SU-DHL-6 (cell line): Measurements from ENCODE around the gene ARRDC1.
"Not testable (repeated sequence)": the region's sequence is repeated elsewhere in the genome, so short reads cannot be mapped to it uniquely, and the experiment has no call there.

ENCODE experiments used
- H2AFZ ChIP-seq: fragments of 200-600 bp; sonication (generic); 2 replicates; pipeline ENCODE4 v1.6.1; 2014; ENCODE audit warnings: low read depth, mild to moderate bottlenecking, moderate library complexity, mixed read lengths, antibody characterized with exemption, low read length; ENCODE audit not compliant: severe bottlenecking
- H3F3A ChIP-seq: fragments of 200-600 bp; shearing (Covaris generic); 2 replicates; pipeline ENCODE4 v1.6.0; 2016; ENCODE audit warnings: antibody characterized with exemption, mild to moderate bottlenecking; ENCODE audit not compliant: insufficient read depth
- H3K27ac ChIP-seq: fragments of 200-600 bp; sonication (generic); 2 replicates; pipeline ENCODE4 v1.5.1; 2016; ENCODE audit warnings: low read depth, mild to moderate bottlenecking, low read length, moderate library complexity, mixed read lengths
- H3K27me3 ChIP-seq: fragments of 200-600 bp; sonication (generic), shearing (Covaris generic); 2 replicates; pipeline ENCODE4 v1.6.0; 2014; ENCODE audit warnings: mild to moderate bottlenecking, low read length
- H3K36me3 ChIP-seq: fragments of 200-600 bp; sonication (generic); 2 replicates; pipeline ENCODE4 v1.6.1; 2014; ENCODE audit warnings: mild to moderate bottlenecking, low read length, mixed read lengths
- H3K4me2 ChIP-seq: fragments of 300-600, 200-600 bp; shearing (Covaris generic), sonication (generic); 2 replicates; pipeline ENCODE4 v1.6.0; 2014; ENCODE audit warnings: low read length, low read depth, mild to moderate bottlenecking; ENCODE audit not compliant: poor library complexity, severe bottlenecking
- H3K4me3 ChIP-seq: fragments of 200-600 bp; sonication (generic); 2 replicates; pipeline ENCODE4 v1.5.1; 2014; ENCODE audit warnings: antibody characterized with exemption, low read length, mild to moderate bottlenecking, mixed read lengths; ENCODE audit not compliant: insufficient read depth, poor library complexity, severe bottlenecking
- H3K79me2 ChIP-seq: fragments of 200-600 bp; sonication (generic); 2 replicates; pipeline ENCODE4 v1.6.1; 2014; ENCODE audit warnings: mild to moderate bottlenecking, low read length, moderate library complexity; ENCODE audit not compliant: insufficient read depth
- H3K9ac ChIP-seq: fragments of 200-600 bp; sonication (generic); 2 replicates; pipeline ENCODE4 v1.7.0; 2014; ENCODE audit warnings: mild to moderate bottlenecking, low read length
- H3K9me2 ChIP-seq: fragments of 200-600 bp; sonication (generic); replicated peaks from 2 replicates; pipeline ENCODE4 v1.6.1; 2014; ENCODE audit warnings: low read length; ENCODE audit not compliant: insufficient read depth
- H3K9me3 ChIP-seq: fragments of 200-600 bp; sonication (generic); 2 replicates; pipeline ENCODE4 v1.6.1; 2014; ENCODE audit warnings: low read length, mixed read lengths; ENCODE audit not compliant: insufficient read depth
- H4K20me1 ChIP-seq: fragments of 200-600 bp; sonication (generic); 2 replicates; pipeline ENCODE4 v1.6.1; 2014; ENCODE audit warnings: low read depth, mild to moderate bottlenecking, antibody characterized with exemption, low read length, moderate library complexity, mixed read lengths
- CTCF ChIP-seq: fragments of 200-600 bp; sonication (generic); IDR thresholded peaks from one replicate; pipeline ENCODE4 v1.5.1; 2017; ENCODE audit warnings: antibody characterized with exemption, mild to moderate bottlenecking, low read length, moderate library complexity; ENCODE audit not compliant: insufficient read depth, poor library complexity, severe bottlenecking
- EZH2phosphoT487 ChIP-seq: fragments of 200-600 bp; sonication (generic), shearing (Covaris generic); conservative IDR thresholded peaks from 2 replicates; pipeline ENCODE4 v1.6.1; 2018; ENCODE audit warnings: mild to moderate bottlenecking, antibody characterized with exemption, low read length, moderate library complexity, mixed read lengths

ARRDC1 gene

GRCh38 chr9:137620581-137620980 lies 15.1 kb downstream of the ARRDC1 start:
- Histone ChIP-seq H3K9me2 (no peaks in the 10 kb centered on the region), H3K27ac (no peak overlapping the region), H3K4me3 (no peak overlapping the region), H3K9ac (no peak overlapping the region), H3K36me3 (no peaks in the 10 kb centered on the region), H2AFZ (no peak overlapping the region), H3K9me3 (no peaks in the 10 kb centered on the region), H3K27me3 (no peaks in the 10 kb centered on the region), H3F3A (peaks cover 8% of the 10 kb centered on the region; the same call in 1 of the 2 replicates), H4K20me1 (peaks cover 3% of the 10 kb centered on the region; the same call in 1 of the 2 replicates), H3K79me2 (peaks cover 72% of the 10 kb centered on the region), H3K4me2 (peak overlapping the region; percentile 69)
- TF ChIP-seq CTCF (no peak), EZH2phosphoT487 (no peak)

GRCh38 chr9:137621131-137621757 lies 15.8 kb downstream of the ARRDC1 start:
- Histone ChIP-seq H3K36me3 (no peaks in the 10 kb centered on the region), H3K4me3 (no peak overlapping the region), H3K27me3 (no peaks in the 10 kb centered on the region), H3F3A (peaks cover 9% of the 10 kb centered on the region; the same call in 1 of the 2 replicates), H3K4me2 (peak overlapping the region; percentile 69), H4K20me1 (peaks cover 3% of the 10 kb centered on the region; the same call in 1 of the 2 replicates), H3K79me2 (peaks cover 78% of the 10 kb centered on the region), H3K9me3 (no peaks in the 10 kb centered on the region), H3K9ac (no peak overlapping the region), H3K27ac (no peak overlapping the region), H3K9me2 (no peaks in the 10 kb centered on the region), H2AFZ (no peak overlapping the region)
- TF ChIP-seq CTCF, result peak; percentile 23
- TF ChIP-seq EZH2phosphoT487, result no peak

- not testable (repeated sequence) for H3K4me3 ChIP-seq, H3K27me3 ChIP-seq, H3K27ac ChIP-seq, H3K9me2 ChIP-seq, H4K20me1 ChIP-seq, H3K36me3 ChIP-seq, H2AFZ ChIP-seq, H3K9ac ChIP-seq, H3F3A ChIP-seq, H3K4me2 ChIP-seq, H3K9me3 ChIP-seq
- H3K79me2 ChIP-seq, result peaks cover 87% of the 10 kb centered on the region
Measured at GRCh38 chr9:137622211-137622610, 16.7 kb downstream of the ARRDC1 start.

- no peak overlapping the region for H3K4me3 ChIP-seq
- H3K79me2 ChIP-seq, result peaks cover 95% of the 10 kb centered on the region
- H3K9ac ChIP-seq, result no peak overlapping the region
- no peaks in the 10 kb centered on the region for H3K9me2 ChIP-seq
- H3K27ac ChIP-seq, result peak overlapping the region; percentile 23; the same call in 1 of the 2 replicates
- H4K20me1 ChIP-seq, result no peaks in the 10 kb centered on the region
- H3K36me3 ChIP-seq, result no peaks in the 10 kb centered on the region
- no peaks in the 10 kb centered on the region for H3K9me3 ChIP-seq
- H3F3A ChIP-seq, result 0 out of 2 replicates have a peak, but pooled peaks cover 3% of the 10 kb centered on the region
- H2AFZ ChIP-seq, result no peak overlapping the region
- peak overlapping the region; percentile 31 for H3K4me2 ChIP-seq
- no peaks in the 10 kb centered on the region for H3K27me3 ChIP-seq
- TF ChIP-seq CTCF (no peak), EZH2phosphoT487 (no peak)
Measured at GRCh38 chr9:137626464-137626863, 21.0 kb downstream of the ARRDC1 start.

GRCh38 chr9:137627406-137627805 lies 21.9 kb downstream of the ARRDC1 start:
- H4K20me1 ChIP-seq, result not testable (repeated sequence)
- H3K4me2 ChIP-seq, result peak overlapping the region; percentile 48

More at GRCh38 chr9:137627406-137627805, 21.9 kb downstream of the ARRDC1 start:
- H3K9me3 ChIP-seq, H3F3A ChIP-seq, H3K9ac ChIP-seq, H3K27ac ChIP-seq, H2AFZ ChIP-seq, H3K4me3 ChIP-seq, H3K27me3 ChIP-seq, H3K9me2 ChIP-seq, H3K36me3 ChIP-seq: not testable (repeated sequence)
- H3K79me2 ChIP-seq, result peaks cover 96% of the 10 kb centered on the region
